NT2/D1 (cell line): Measurements from ENCODE around the gene C22orf42.

Source experiments
- SUZ12 ChIP-seq: IDR thresholded peaks from 2 replicates; pipeline ENCODE4 v1.6.1; 2011; ENCODE audit not compliant: insufficient read length, insufficient read depth; ENCODE audit errors: extremely low read depth
- YY1 ChIP-seq: IDR thresholded peaks from 2 replicates; pipeline ENCODE4 v1.6.1; 2011; ENCODE audit not compliant: insufficient read length, insufficient read depth
- ZNF274 ChIP-seq: IDR thresholded peaks from 2 replicates; pipeline ENCODE4 v1.6.1; 2011; ENCODE audit warnings: mild to moderate bottlenecking, low read depth, low read length

DNA sequence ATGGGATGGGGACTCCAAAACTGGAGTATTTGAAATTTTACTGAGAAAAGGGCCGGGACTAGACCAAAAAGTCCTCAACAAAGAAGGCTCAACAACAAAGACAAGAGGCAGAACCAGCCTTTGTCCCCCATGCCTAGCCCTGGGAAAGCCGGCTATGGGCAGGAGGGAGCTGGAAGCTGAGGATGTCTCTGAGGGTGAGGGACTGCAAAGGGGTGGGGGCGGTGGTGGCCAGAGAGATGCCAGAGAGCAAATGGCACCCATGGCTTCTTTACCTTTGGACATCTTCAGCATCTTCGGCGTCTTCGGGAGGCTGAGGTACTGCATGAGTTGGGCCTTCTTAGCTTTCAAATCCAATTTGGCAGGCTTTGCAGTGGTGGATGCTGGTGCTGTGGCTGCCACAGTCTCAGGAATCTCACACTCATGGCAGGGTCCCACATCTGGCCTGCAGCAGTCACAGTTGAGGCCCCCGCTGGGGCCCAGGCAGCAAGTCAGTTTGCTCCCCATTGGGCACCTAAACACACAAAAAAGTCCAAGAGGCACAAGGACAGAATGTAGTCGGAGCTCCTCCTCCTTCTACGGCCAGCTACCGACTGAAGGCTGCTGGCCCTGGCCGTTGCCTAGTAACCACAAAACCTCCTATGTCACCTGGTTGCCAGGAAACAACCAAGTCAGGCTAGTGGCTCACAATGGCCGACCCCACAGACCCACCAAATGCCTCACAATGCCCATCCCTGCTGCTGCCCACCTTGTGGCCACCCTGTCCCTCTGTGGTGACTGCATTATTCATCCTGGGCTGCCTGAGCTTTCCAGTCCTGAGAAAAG lies at the start of gene C22orf42:
- TF ChIP-seq YY1 (no peak), ZNF274 (no peak), SUZ12 (no peak)
